MM.1S (cell line): ENCODE measurements around the gene TEX19.

ENCODE experiments used
- DNase-seq: peaks from one replicate; pipeline ENCODE4 v3.0.0-alpha.2; 2015
- H2AFZ ChIP-seq: fragments of 300-600 bp; sonication (generic); 2 replicates; pipeline ENCODE4 v1.6.0; 2016; ENCODE audit warnings: antibody characterized with exemption, low read length
- H3F3A ChIP-seq: fragments of 300-600 bp; sonication (generic); 2 replicates; pipeline ENCODE4 v1.6.1; 2016; ENCODE audit warnings: mild to moderate bottlenecking, antibody characterized with exemption, low read length, moderate library complexity, mixed read lengths; ENCODE audit not compliant: insufficient read depth
- H3K27ac ChIP-seq: fragments of 300-600 bp; sonication (generic); 2 replicates; pipeline ENCODE4 v1.5.1; 2016; ENCODE audit warnings: mild to moderate bottlenecking, low read length
- H3K27me3 ChIP-seq: fragments of 300-600 bp; sonication (generic); replicated peaks from 2 replicates; pipeline ENCODE4 v1.6.0; 2016; ENCODE audit warnings: low read length; ENCODE audit not compliant: insufficient read depth
- H3K36me3 ChIP-seq: fragments of 300-600 bp; sonication (generic); replicated peaks from 2 replicates; pipeline ENCODE4 v1.6.1; 2016; ENCODE audit warnings: mild to moderate bottlenecking, low read length, mixed read lengths; ENCODE audit not compliant: insufficient read depth
- H3K4me1 ChIP-seq: fragments of 300-600 bp; sonication (generic); 2 replicates; pipeline ENCODE4 v1.6.1; 2016; ENCODE audit warnings: low read length, mixed read lengths
- H3K4me2 ChIP-seq: fragments of 300-600 bp; sonication (generic); 2 replicates; pipeline ENCODE4 v1.6.0; 2016; ENCODE audit warnings: low read depth, low read length
- H3K4me3 ChIP-seq: fragments of 300-600 bp; sonication (generic); 2 replicates; pipeline ENCODE4 v1.5.1; 2016; ENCODE audit warnings: low read length, mixed read lengths
- H3K79me2 ChIP-seq: fragments of 300-600 bp; sonication (generic); 2 replicates; pipeline ENCODE4 v1.6.1; 2016; ENCODE audit warnings: mixed run types, low read length, mixed read lengths
- H3K9ac ChIP-seq: fragments of 300-600 bp; sonication (generic); 2 replicates; pipeline ENCODE4 v1.6.1; 2016; ENCODE audit warnings: low read length, mixed read lengths
- H3K9me2 ChIP-seq: fragments of 300-600 bp; sonication (generic); replicated peaks from 2 replicates; pipeline ENCODE4 v1.6.1; 2016; ENCODE audit warnings: mild to moderate bottlenecking, low read length, mixed read lengths; ENCODE audit not compliant: insufficient read depth
- H3K9me3 ChIP-seq: fragments of 300-600 bp; sonication (generic); replicated peaks from 2 replicates; pipeline ENCODE4 v1.6.1; 2016; ENCODE audit warnings: mild to moderate bottlenecking, low read length, mixed read lengths; ENCODE audit not compliant: insufficient read depth
- H4K20me1 ChIP-seq: fragments of 300-600 bp; sonication (generic); 2 replicates; pipeline ENCODE4 v1.6.1; 2016; ENCODE audit warnings: mild to moderate bottlenecking, low read length, moderate library complexity, mixed read lengths; ENCODE audit not compliant: insufficient read depth
- EZH2 ChIP-seq: fragments of 300-600 bp; sonication (generic); optimal IDR thresholded peaks from 2 replicates; pipeline ENCODE3; 2017; ENCODE audit warnings: low read depth, mild to moderate bottlenecking, antibody characterized with exemption, low read length, mixed read lengths
- EZH2phosphoT487 ChIP-seq: fragments of 300-600 bp; sonication (generic); IDR thresholded peaks from 2 replicates; pipeline ENCODE4 v1.6.1; 2018; ENCODE audit warnings: antibody characterized with exemption, low read length
- TF ChIP-seq, protein P1 (sequence below): fragments of 300-600 bp; sonication (generic); IDR thresholded peaks from 2 replicates; pipeline ENCODE4 v1.5.1; 2016; ENCODE audit warnings: antibody characterized with exemption, low read length, mixed read lengths

The TEX19 gene

DNA sequence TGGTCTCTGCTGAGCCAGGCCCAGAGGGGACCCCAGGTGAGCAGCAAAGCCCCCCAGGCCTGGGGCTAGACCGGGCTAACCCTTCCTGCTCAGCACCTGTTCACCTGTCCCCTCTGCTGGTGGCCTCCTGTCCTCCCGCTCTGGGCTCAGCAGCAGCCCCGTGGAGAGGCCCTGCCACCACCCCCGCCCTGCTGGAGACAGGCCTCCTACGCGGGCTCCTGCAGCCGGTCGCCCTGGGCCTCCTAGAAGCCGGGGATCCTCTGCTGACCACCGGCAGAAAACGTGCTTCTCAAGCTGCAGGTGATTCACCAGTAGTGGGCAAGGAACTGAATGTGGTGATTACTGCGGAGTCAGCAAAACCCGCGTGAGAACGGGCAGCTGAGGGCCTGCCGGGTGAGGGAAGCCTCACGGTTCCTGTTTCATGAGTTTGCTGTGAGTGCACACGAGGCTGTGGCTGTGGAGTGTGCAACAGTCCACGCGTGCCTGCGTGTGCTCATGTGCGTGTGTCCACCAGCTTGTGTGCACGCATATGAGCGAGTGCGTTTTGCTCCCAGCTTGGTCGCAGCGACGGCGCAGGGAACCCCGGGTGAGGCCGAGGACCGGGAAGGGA lies 26.3 kb upstream of the TEX19 start:
- Histone ChIP-seq H3K27ac (peak overlapping the region; percentile 75), H3K9me2 (no peaks in the 10 kb centered on the region), H3K4me2 (peak overlapping the region; percentile 79), H3K4me3 (peak overlapping the region; percentile 52), H2AFZ (peak overlapping the region; percentile 77), H3K9ac (peak overlapping the region; percentile 54), H4K20me1 (no peaks in the 10 kb centered on the region), H3F3A (peaks cover 19% of the 10 kb centered on the region), H3K4me1 (peaks cover 44% of the 10 kb centered on the region), H3K79me2 (no peaks in the 10 kb centered on the region), H3K27me3 (no peaks in the 10 kb centered on the region), H3K36me3 (no peaks in the 10 kb centered on the region), H3K9me3 (no peaks in the 10 kb centered on the region)
- TF ChIP-seq EZH2 (no peak), EZH2phosphoT487 (no peak)
- TF ChIP-seq, protein P1, sequence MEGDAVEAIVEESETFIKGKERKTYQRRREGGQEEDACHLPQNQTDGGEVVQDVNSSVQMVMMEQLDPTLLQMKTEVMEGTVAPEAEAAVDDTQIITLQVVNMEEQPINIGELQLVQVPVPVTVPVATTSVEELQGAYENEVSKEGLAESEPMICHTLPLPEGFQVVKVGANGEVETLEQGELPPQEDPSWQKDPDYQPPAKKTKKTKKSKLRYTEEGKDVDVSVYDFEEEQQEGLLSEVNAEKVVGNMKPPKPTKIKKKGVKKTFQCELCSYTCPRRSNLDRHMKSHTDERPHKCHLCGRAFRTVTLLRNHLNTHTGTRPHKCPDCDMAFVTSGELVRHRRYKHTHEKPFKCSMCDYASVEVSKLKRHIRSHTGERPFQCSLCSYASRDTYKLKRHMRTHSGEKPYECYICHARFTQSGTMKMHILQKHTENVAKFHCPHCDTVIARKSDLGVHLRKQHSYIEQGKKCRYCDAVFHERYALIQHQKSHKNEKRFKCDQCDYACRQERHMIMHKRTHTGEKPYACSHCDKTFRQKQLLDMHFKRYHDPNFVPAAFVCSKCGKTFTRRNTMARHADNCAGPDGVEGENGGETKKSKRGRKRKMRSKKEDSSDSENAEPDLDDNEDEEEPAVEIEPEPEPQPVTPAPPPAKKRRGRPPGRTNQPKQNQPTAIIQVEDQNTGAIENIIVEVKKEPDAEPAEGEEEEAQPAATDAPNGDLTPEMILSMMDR, result no peak
- peak; percentile 71 for DNase-seq

DNA sequence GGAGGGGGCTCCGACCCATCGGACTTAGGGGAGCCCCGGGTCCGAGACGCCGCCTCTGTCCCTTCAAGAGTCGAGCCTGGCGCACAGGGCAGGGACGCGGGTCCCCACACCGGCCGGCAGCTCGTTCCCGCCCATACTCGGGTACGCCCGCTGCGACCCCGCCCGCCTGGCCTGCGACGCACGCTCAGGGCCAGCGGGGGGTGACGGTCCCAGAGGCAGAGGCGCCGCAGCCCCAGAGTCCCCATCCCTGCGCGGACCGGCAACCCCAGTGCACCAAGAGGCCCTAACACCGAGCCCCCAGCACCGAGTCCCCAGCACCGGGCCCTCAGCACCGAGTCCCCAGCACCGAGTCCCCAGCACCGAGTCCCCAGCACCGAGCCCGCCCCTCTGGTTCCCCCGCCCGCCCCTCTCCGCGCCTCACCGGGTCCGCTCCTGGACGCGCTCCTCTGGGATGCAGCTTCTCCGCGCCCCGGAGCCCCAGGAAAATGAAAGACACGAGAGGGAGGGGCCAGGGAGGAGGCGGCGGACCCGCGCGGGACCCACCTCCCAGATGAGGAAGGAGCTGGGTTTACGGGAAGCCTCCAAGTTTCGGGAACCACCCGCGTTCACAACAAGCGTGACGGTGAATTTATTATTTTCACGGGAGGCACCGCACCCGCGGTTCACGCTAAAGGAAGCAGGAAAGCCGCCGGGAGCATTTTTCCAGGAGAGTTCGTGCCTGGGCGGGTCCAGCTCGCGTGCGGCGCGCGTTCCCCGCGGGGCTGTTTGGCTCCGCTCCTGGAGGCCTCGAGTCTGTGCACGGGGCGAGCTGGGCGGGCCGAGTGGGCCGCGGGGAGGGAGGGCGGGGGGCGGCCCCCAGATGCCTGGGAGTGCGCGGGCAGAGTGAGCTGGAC lies 25.5 kb upstream of the TEX19 start, which contains the start of gene SECTM1:
Gene SECTM1, minus strand, starts transcription at position 488 of the 893 bp plus-strand sequence. CDS start 6,526 bp downstream, outside the sequence.
- no peaks in the 10 kb centered on the region for H3K79me2 ChIP-seq
- no peaks in the 10 kb centered on the region for H3K36me3 ChIP-seq
- TF ChIP-seq, protein P1, result no peak
- no peaks in the 10 kb centered on the region for H3K27me3 ChIP-seq
- H2AFZ ChIP-seq, result peak within 1 kb of the TSS; percentile 77
- peak; percentile 35 for DNase-seq
- H3K9ac ChIP-seq, result peak within 1 kb of the TSS; percentile 67
- H3K9me3 ChIP-seq, result no peaks in the 10 kb centered on the region
- peak within 1 kb of the TSS; percentile 55 for H3K4me3 ChIP-seq
- H3K27ac ChIP-seq, result peak within 1 kb of the TSS; percentile 78
- H3K4me2 ChIP-seq, result peak within 1 kb of the TSS; percentile 90
- peaks cover 44% of the 10 kb centered on the region for H3K4me1 ChIP-seq
- no peaks in the 10 kb centered on the region for H4K20me1 ChIP-seq
- H3F3A ChIP-seq, result peaks cover 19% of the 10 kb centered on the region
- H3K9me2 ChIP-seq, result no peaks in the 10 kb centered on the region

GRCh38 chr17:82334204-82334621 lies 24.8 kb upstream of the TEX19 start:
- H3K27ac ChIP-seq, result peak overlapping the region; percentile 78
- peak overlapping the region; percentile 67 for H3K9ac ChIP-seq
- no peak for DNase-seq
- peak overlapping the region; percentile 55 for H3K4me3 ChIP-seq
- TF ChIP-seq EZH2phosphoT487 (no peak), EZH2 (no peak)
- TF ChIP-seq, protein P1, result no peak
- H3K27me3 ChIP-seq, result no peaks in the 10 kb centered on the region
- no peaks in the 10 kb centered on the region for H3K36me3 ChIP-seq
- no peaks in the 10 kb centered on the region for H3K79me2 ChIP-seq
- H4K20me1 ChIP-seq, result no peaks in the 10 kb centered on the region
- peaks cover 19% of the 10 kb centered on the region for H3F3A ChIP-seq
- H3K4me1 ChIP-seq, result peaks cover 44% of the 10 kb centered on the region
- H3K9me3 ChIP-seq, result no peaks in the 10 kb centered on the region
- peak overlapping the region; percentile 90 for H3K4me2 ChIP-seq
- peak overlapping the region; percentile 29; the same call in 1 of the 2 replicates for H2AFZ ChIP-seq
- H3K9me2 ChIP-seq, result no peaks in the 10 kb centered on the region
